HG03060 (cell line): ENCODE measurements around the gene RNF130.
"Not testable (repeated sequence)": the region's sequence is repeated elsewhere in the genome, so short reads cannot be mapped to it uniquely, and the experiment has no call there.

ENCODE experiments used
- ATAC-seq: cut with Tn5 transposase; IDR thresholded peaks from one replicate; pipeline ENCODE4 v1.9.1; 2021; ENCODE audit warnings: low read depth, moderate number of reproducible peaks; ENCODE audit not compliant: unreplicated experiment

The RNF130 gene

GRCh38 chr5:179980767-179981166 is 90.8 kb downstream of the RNF130 start:
- ATAC-seq = no peak

- no peak for ATAC-seq
Measured at GRCh38 chr5:179978792-179979191, 92.8 kb downstream of the RNF130 start.

- ATAC-seq = no peak
Measured at GRCh38 chr5:179975713-179976134, 95.8 kb downstream of the RNF130 start.

GRCh38 chr5:179974946-179975712 is 96.4 kb downstream of the RNF130 start:
- ATAC-seq = no peak

- no peak for ATAC-seq
Measured at GRCh38 chr5:179974246-179974945, 97.2 kb downstream of the RNF130 start.

- ATAC-seq = no peak
Measured at GRCh38 chr5:179973391-179973790, 98.2 kb downstream of the RNF130 start.

GRCh38 chr5:179969110-179969509 is 102.4 kb downstream of the RNF130 start:
- no peak for ATAC-seq

- ATAC-seq = no peak
Measured at GRCh38 chr5:179967489-179967888, 104.1 kb downstream of the RNF130 start.

- no peak for ATAC-seq
Measured at GRCh38 chr5:179964015-179964414, 107.5 kb downstream of the RNF130 start.

GRCh38 chr5:179963375-179963774 is 108.2 kb downstream of the RNF130 start:
- ATAC-seq = no peak

GRCh38 chr5:179960204-179960831 is 111.2 kb downstream of the RNF130 start:
- no peak for ATAC-seq

GRCh38 chr5:179959641-179960040 is 111.9 kb downstream of the RNF130 start:
- no peak for ATAC-seq

- ATAC-seq = not testable (repeated sequence)
Measured at GRCh38 chr5:179959118-179959517, 112.4 kb downstream of the RNF130 start.

GRCh38 chr5:179955630-179956029 is 115.9 kb downstream of the RNF130 start:
- ATAC-seq = no peak

GRCh38 chr5:179955062-179955461 is 116.5 kb downstream of the RNF130 start:
- no peak for ATAC-seq

- ATAC-seq = no peak
Measured at GRCh38 chr5:179954434-179954833, 117.1 kb downstream of the RNF130 start.

GRCh38 chr5:179953987-179954386 is 117.6 kb downstream of the RNF130 start:
- no peak for ATAC-seq

GRCh38 chr5:179936976-179937681 is 134.4 kb downstream of the RNF130 start:
- no peak for ATAC-seq

- no peak for ATAC-seq
Measured at GRCh38 chr5:179930788-179931473, 140.6 kb downstream of the RNF130 start.

- no peak for ATAC-seq
Measured at GRCh38 chr5:179927824-179928223, 143.7 kb downstream of the RNF130 start.
